ENCODE measurements around the gene REEP1. TPM values are rescaled to one million over a fixed set of nuclear protein-coding genes. Genes with fewer than 3 reads are reported as not detected.

Gene REEP1
- polyA plus RNA-seq, 1 donor from 2014 or later, result not detected

DNA sequence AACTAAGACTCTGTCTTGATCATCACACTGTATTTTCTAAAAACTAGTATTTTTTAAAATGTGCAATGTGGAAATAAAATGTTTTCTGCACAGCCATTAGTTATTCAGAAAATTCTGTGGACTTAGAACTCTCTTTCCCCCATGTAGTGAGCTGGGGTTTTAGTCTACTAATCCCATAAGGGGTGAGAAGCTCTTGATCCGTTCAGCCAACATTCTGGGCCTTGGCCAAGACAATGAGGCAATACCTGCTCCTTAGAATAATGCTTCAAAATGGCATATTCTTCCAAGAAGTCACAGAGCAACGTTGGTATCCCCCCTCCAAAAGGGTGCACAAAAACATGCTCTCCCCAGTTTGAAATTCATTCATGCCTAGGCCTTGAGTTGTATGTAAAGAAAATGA, 4.0 kb downstream of the REEP1 start:
- no peak overlapping the region for H3K4me3 Mint-ChIP-seq
- peaks cover 36% of the 10 kb centered on the region for H3K27me3 Mint-ChIP-seq
- peaks cover 0 to 13% (median 7%) of the 10 kb centered on the region in 3 donors for H3K4me1 Mint-ChIP-seq
- H3K27ac Mint-ChIP-seq, result no peak overlapping the region
- no peaks in the 10 kb centered on the region for H3K36me3 Mint-ChIP-seq
- H3K9me3 Mint-ChIP-seq, result no peaks in the 10 kb centered on the region

DNA sequence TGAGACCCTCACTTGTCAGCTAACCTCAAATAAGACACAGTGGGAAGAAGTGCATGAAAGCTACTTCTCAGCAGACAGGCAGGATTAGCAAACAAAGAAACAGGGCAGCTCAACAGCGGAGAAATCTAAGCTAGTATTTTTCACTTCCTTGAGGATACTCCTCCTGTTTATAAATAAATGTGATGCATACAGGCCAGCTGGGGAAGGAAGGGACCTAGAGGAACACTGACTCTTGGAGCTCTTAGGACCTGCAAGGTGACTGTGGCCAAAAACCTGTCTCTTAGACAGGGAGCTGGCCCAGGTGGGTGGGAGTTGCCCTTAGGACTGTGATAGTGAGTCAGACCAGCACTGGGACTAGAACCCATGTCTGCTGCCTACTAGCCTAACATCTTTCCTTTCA, 4.8 kb downstream of the REEP1 start:
- Mint-ChIP-seq H3K4me3 (no peak overlapping the region), H3K27ac (no peak overlapping the region), H3K4me1 (peaks cover 0 to 9% (median 3%) of the 10 kb centered on the region in 3 donors), H3K27me3 (peaks cover 31% of the 10 kb centered on the region), H3K36me3 (no peaks in the 10 kb centered on the region), H3K9me3 (no peaks in the 10 kb centered on the region)

DNA sequence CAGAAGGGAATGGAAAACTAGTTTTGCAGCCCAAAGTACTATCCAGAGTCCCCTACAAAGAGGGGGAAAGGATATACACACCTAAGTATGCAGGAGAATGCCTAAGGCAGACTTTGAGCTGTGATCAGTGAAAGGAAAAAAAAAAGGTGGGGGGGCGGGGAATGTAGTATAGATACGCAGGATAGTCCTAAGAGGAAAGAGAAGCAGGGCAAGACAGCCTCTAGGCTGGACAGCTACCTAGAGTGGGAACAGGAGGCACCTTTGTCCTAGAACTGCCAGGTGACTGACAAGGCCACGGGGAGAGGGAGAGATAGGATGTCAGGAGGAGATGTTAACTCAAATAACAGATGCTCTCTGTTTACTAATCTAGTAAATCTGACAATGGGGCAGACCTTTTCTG, 6.0 kb downstream of the REEP1 start:
- H3K9me3 Mint-ChIP-seq, result peaks cover 0 to 2% (median 0%) of the 10 kb centered on the region in 3 donors
- H3K4me1 Mint-ChIP-seq, result peaks cover 0 to 4% (median under 1%) of the 10 kb centered on the region in 3 donors
- no peak overlapping the region for H3K4me3 Mint-ChIP-seq
- H3K27me3 Mint-ChIP-seq, result peaks cover 25% of the 10 kb centered on the region
- peaks cover 2% of the 10 kb centered on the region for H3K36me3 Mint-ChIP-seq
- no peak overlapping the region for H3K27ac Mint-ChIP-seq

DNA sequence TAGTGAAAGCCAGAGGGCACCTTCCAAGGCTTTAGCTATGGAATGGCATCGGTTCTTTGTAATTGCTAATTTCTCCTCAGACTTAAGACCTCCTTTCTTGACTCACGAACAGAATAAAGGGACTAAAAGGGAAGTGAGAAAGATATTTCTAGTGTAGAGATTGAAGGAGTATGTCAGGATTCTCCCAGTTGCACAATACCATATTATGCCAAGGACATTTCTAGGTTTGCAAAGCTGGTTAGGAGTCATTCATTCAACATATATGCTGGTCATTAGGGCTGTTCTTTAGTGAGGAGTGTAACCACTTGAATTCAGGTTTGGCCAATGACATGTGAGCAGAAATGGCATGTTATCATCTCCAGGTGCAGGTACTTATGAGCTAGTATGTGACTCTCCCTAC, 7.4 kb downstream of the REEP1 start:
- peaks cover 2% of the 10 kb centered on the region for H3K36me3 Mint-ChIP-seq
- no peak overlapping the region for H3K4me3 Mint-ChIP-seq
- H3K27ac Mint-ChIP-seq, result peak overlapping the region in 1 of 3 donors; percentile 54
- no peaks in the 10 kb centered on the region for H3K4me1 Mint-ChIP-seq
- peaks cover 0 to 2% (median 0%) of the 10 kb centered on the region in 3 donors for H3K9me3 Mint-ChIP-seq
- peaks cover 12% of the 10 kb centered on the region for H3K27me3 Mint-ChIP-seq

DNA sequence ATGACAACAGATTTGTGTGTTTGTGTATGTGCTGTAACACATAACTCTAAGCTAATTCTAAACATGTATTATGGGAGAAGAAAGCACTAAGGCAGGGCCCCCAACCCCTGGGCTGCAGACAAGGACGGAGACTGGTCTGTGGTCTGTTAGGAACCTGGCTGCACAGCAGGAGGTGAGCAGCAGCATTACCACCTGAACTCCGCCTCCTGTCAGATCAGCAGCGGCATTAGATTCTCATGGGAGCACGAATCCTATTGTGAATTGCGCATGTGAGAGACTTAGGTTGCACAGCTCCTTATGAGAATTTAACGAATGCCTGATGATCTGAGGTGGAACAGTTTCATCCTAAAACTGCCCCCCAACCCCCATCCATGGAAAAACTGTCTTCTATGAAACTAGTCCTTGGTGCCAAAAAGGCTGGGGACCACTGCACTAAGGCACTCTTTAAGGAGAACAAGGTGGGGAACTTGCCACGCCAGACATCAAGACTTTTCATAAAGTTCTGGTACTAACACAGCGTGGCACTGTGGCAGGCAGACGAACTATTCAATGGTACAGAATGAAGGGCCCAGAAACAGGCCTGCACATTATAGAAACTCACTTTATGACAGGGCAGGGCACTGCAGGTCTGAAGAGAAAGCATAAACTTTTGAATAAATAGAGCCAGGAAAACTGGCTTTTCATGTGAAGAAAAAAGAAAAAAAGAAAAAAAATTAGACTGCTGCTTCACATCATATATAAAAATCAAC, 14.0 kb downstream of the REEP1 start:
- Mint-ChIP-seq H3K4me1 (peaks cover 0 to 2% (median 0%) of the 10 kb centered on the region in 3 donors), H3K9me3 (peaks cover 0 to 2% (median 0%) of the 10 kb centered on the region in 3 donors)

DNA sequence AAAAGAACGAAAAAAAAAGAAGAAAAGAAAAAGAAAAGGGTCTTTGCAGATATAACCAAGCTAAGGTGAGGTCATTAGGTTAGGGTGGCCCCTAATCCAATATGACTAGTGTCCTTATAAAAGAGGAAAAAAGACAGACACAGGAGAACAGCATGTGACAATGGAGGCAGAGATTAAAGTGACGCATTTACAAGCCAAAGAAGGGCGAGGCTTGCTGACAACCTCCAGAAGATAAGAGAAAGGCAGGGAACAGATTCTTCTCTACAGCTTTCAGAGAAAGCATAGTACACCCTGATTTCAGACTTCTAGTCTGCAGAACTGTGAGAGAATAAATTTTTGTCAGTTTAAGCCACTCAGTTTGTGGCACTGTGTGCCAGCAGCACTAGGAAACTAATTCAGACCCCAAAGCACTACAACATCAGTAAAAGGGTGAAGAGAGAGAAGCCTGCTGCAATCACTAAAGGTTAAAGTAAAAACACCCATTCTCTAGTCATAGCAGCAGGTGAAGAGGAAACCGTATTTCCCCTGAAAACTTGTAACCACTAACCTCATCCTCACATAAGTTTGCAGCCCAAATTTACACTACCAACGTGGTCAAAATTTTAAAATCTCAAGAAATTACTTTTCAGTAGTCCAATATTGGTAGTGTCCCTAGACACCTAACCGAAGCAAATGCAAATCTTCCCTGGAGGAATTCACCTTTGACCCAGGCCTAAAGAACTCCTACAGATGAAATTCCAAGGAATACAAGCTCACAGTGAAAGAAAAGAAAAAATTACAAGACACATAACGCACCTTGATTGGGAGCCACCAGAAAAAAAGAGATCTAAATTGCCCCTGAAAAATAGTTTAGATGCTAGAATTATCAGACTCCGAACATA, 17.5 kb downstream of the REEP1 start:
- Mint-ChIP-seq H3K27ac (no peak overlapping the region), H3K27me3 (peaks cover 4% of the 10 kb centered on the region)

More for the DNA sequence above, 14.0 kb downstream of the REEP1 start:
- H3K27ac Mint-ChIP-seq, result no peak overlapping the region
- H3K27me3 Mint-ChIP-seq, result peaks cover 2% of the 10 kb centered on the region
- peaks cover 2% of the 10 kb centered on the region for H3K36me3 Mint-ChIP-seq
- H3K4me3 Mint-ChIP-seq, result no peak overlapping the region

DNA sequence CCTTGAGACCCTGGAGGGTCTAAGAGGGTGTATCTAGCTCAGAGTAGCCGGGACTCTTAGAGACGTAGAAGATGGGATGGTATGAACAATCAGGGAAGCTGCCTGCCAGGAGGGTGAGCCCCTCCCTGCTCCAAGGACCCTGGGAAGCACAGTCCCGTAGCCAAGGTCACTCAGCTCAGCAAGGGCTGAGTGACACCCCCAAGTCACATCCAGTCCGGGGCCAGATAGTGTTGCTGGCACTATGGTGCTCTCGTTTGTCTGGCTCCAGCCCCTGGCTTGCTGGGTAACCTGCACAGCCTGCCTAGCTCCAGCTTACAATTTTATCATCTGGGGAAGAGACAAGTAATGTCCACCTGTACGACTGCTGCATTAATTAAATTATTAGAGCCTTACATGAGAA, 22.3 kb downstream of the REEP1 start:
- no peaks in the 10 kb centered on the region for H3K36me3 Mint-ChIP-seq
- no peak overlapping the region for H3K4me3 Mint-ChIP-seq
- no peak overlapping the region for H3K27ac Mint-ChIP-seq
- H3K27me3 Mint-ChIP-seq, result peaks cover 4% of the 10 kb centered on the region
- H3K4me1 Mint-ChIP-seq, result peaks cover 0 to 1% (median 0%) of the 10 kb centered on the region in 3 donors
- no peaks in the 10 kb centered on the region for H3K9me3 Mint-ChIP-seq

More for the DNA sequence above, 17.5 kb downstream of the REEP1 start:
- Mint-ChIP-seq H3K4me3 (no peak overlapping the region), H3K4me1 (peaks cover 0 to 2% (median 0%) of the 10 kb centered on the region in 3 donors), H3K9me3 (no peaks in the 10 kb centered on the region), H3K36me3 (no peaks in the 10 kb centered on the region)

DNA sequence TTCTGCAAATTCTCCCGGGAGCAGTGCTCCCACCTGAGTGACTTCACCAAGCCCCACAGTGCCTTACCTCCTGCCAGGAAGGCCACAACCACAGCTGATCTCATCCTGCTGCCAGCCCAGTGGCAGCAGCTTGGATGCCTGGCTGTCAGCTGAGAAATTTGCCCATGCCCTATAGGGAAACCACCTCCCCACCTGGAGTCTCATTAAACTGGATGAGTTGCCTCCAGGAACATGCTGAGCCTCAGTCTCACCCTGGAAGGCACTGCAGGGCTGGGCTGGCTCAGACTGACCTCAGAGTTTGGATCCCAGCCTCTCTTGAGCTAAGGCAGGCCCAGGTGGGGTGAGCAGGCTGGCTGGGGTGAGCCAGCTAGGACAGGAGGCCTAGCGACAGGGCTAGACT, 23.3 kb downstream of the REEP1 start:
- Mint-ChIP-seq H3K4me1 (peaks cover 0 to 1% (median 0%) of the 10 kb centered on the region in 3 donors), H3K27ac (no peak overlapping the region), H3K9me3 (no peaks in the 10 kb centered on the region), H3K36me3 (no peaks in the 10 kb centered on the region), H3K27me3 (peaks cover 4% of the 10 kb centered on the region), H3K4me3 (no peak overlapping the region)

DNA sequence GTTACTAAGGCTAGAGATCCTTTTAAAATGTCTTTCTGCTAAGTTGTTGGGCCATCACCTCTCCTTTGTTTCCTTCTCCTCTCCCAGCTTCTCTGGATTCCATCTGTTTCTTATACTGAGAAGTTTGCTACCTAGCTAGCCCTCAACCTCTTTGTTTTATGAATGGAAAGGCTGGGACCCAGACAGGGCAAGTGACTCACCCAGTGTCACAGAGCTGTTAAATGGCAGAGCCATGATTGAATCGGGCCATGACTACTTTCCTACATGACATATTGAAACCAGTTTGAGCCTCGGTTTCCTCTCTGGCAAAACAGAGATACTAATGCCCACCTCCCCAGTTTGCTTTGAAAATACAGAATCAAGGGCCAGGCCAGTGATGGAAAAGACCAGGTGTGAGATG, 24.1 kb downstream of the REEP1 start:
- H3K27ac Mint-ChIP-seq, result no peak overlapping the region
- H3K9me3 Mint-ChIP-seq, result no peaks in the 10 kb centered on the region
- peaks cover 2% of the 10 kb centered on the region for H3K27me3 Mint-ChIP-seq
- H3K36me3 Mint-ChIP-seq, result no peaks in the 10 kb centered on the region
- H3K4me3 Mint-ChIP-seq, result no peak overlapping the region
- peaks cover 0 to 1% (median 0%) of the 10 kb centered on the region in 3 donors for H3K4me1 Mint-ChIP-seq

DNA sequence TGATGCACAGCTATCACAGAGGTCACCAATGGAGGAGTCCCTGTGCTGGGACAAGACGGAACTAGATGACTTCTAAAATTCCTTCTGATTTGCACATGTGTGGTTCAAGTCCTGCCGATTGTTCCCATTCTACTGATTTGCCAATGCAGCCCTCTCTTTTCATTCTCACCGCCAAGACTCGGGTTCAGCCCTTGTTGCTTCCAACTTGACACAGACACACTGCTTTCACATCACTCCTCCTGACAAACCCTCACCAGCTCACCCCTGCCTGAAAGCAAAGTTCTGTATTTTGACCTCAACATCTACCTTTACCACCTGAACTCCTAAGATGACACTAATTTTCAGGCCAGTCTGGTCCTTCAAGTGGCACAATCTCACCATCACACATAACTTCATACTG, 25.5 kb downstream of the REEP1 start:
- H3K27me3 Mint-ChIP-seq, result peaks cover 2% of the 10 kb centered on the region
- no peak overlapping the region for H3K4me3 Mint-ChIP-seq
- no peak overlapping the region for H3K27ac Mint-ChIP-seq
- no peaks in the 10 kb centered on the region for H3K9me3 Mint-ChIP-seq
- H3K36me3 Mint-ChIP-seq, result no peaks in the 10 kb centered on the region
- H3K4me1 Mint-ChIP-seq, result peaks cover 0 to 1% (median 0%) of the 10 kb centered on the region in 3 donors

DNA sequence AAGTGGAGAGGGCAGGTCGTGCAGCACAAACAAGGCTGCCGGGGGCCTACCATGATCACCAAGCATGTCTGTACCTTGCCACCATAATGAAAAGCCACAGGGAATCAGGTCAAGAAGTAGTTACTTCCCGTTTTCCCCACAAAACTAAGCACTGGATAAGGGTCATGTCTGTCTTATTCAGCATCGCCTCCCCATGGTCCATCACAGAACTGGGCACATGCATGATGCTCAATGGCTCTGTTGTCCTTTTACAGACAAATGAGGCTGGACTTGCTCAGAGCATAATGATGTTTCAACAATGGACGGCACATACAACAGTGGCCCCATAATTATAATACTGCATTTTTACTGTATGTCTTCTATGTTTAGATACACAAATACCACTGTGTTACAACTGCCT, 27.5 kb downstream of the REEP1 start:
- no peak overlapping the region for H3K27ac Mint-ChIP-seq
- H3K27me3 Mint-ChIP-seq, result peaks cover 4% of the 10 kb centered on the region
- H3K4me3 Mint-ChIP-seq, result no peak overlapping the region

DNA sequence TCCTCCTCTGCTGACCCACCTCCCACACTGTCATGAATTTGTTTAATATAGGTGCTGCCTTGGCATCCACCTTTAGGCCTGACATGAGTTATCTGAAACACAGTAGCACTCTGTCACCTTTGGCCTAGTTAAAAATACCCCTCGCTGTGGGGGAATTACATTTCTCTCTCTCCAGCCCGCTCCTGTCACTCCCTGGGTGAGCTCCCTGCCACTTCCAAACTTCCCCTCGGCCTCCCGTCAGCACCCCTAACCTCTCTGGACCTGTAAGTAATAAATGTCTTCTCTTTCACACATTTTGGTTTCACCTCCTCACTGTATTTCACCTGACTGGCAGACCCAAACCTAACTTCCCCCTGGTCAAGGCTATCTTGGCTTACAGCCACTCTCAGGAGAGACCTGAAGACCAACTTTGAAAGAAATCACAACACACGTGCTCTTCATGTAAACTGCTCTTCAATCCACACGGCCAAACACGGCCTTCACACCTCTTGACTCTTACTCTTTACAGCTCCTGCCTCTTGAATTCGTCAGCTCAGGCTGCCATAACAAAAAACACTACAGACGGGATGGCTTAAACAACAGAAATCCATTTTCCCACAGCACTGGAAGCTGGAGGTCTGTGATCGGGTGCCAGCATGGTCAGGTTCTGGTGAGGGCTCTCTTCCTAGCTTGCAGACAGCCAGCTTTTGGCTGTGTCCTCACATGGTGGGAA, 28.3 kb downstream of the REEP1 start:
- peaks cover 0 to 1% (median 0%) of the 10 kb centered on the region in 3 donors for H3K4me1 Mint-ChIP-seq
- no peak overlapping the region for H3K27ac Mint-ChIP-seq
- no peaks in the 10 kb centered on the region for H3K9me3 Mint-ChIP-seq
- H3K27me3 Mint-ChIP-seq, result peaks cover 6% of the 10 kb centered on the region
- no peak overlapping the region for H3K4me3 Mint-ChIP-seq
- no peaks in the 10 kb centered on the region for H3K36me3 Mint-ChIP-seq

More for the DNA sequence above, 27.5 kb downstream of the REEP1 start:
- H3K9me3 Mint-ChIP-seq, result no peaks in the 10 kb centered on the region
- H3K4me1 Mint-ChIP-seq, result peaks cover 0 to 1% (median 0%) of the 10 kb centered on the region in 3 donors
- H3K36me3 Mint-ChIP-seq, result no peaks in the 10 kb centered on the region

DNA sequence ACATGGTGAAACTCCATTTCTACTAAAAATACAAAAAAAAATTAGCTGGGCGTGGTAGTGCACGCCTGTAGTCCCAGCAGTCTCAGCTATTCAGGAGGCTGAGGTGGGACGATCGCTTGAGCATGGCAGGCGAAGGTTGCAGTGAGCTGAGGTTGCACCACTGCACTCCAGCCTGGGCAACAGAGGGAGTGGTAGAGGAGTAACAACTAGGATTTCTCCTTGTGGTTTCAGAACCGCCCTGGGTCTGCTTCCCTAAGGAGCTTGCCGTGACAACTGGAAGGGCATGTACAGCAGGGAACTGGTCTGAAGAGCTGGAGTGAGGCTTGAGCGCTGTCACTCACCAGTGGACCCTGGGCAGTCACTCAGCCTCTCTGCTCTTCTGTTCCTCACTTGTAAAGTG, 29.1 kb downstream of the REEP1 start:
- Mint-ChIP-seq H3K27ac (no peak overlapping the region), H3K9me3 (no peaks in the 10 kb centered on the region), H3K27me3 (peaks cover 6% of the 10 kb centered on the region), H3K36me3 (no peaks in the 10 kb centered on the region), H3K4me1 (peaks cover 0 to 1% (median 0%) of the 10 kb centered on the region in 3 donors), H3K4me3 (no peak overlapping the region)

DNA sequence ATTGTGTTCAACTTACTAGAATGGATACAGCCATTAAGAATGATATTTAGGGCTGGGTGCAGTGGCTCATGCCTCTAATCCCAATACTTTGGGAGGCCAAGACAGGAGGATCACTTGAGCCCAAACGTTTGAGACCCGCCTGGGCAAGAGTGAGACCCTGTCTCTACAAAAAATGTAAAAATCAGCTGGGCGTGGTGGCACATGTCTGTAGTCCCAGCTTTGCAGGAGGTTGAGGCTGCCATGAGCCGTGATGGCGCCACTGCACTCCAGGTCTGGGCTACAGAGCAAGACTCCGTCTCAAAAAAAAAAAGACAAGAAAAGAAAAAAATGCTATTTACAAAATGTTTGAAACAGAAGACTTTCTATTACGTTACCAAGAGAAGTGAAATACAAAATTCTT, 30.0 kb downstream of the REEP1 start:
- no peaks in the 10 kb centered on the region for H3K9me3 Mint-ChIP-seq
- H3K4me1 Mint-ChIP-seq, result peaks cover 0 to 1% (median 0%) of the 10 kb centered on the region in 3 donors
- H3K27ac Mint-ChIP-seq, result no peak overlapping the region
- peaks cover 6% of the 10 kb centered on the region for H3K27me3 Mint-ChIP-seq
- H3K36me3 Mint-ChIP-seq, result no peaks in the 10 kb centered on the region
- no peak overlapping the region for H3K4me3 Mint-ChIP-seq

DNA sequence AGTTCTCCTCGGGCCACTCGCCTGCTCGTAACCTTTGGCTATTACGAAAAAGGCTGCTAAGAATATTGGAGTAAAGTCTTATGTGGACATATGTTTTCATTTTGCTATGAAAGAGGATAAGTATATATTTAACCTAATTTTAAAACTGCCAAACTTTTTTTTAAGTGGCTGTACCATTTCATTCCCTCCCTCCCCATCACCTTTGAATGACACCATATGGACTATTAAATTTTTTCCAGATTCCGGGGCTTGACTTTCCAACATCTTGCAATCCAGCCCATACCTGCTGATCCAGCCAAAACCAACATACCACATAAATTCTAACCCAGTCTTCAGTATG, 31.5 kb downstream of the REEP1 start:
- no peaks in the 10 kb centered on the region for H3K9me3 Mint-ChIP-seq
- peaks cover 11% of the 10 kb centered on the region for H3K27me3 Mint-ChIP-seq
- peak overlapping the region in 1 of 3 donors; percentile 37 for H3K27ac Mint-ChIP-seq
- no peak overlapping the region for H3K4me3 Mint-ChIP-seq
- H3K4me1 Mint-ChIP-seq, result no peaks in the 10 kb centered on the region
- no peaks in the 10 kb centered on the region for H3K36me3 Mint-ChIP-seq
